Spleen (tissue), 11 donors: Measurements from ENCODE around the gene SLC16A2. TPM values are rescaled to one million over a fixed set of nuclear protein-coding genes. Genes with fewer than 3 reads are reported as not detected.

ENCODE experiments used
- DNase-seq: peaks from one replicate; pipeline ENCODE4 v3.0.0-alpha.2; 2020
- H3K27ac ChIP-seq, 8 donors: fragments of 200-600 bp; sonication (generic) in 7 of 8; 1 replicate in 4 of 8; 2 replicates in 4 of 8; pipeline versions ENCODE4 v1.5.0 to v1.8.0; 2016 to 2021; ENCODE audit warnings: inconsistent platforms in 4 of 8, mild to moderate bottlenecking in 4 of 8, moderate library complexity in 1 of 8
- H3K27me3 ChIP-seq, 7 donors: fragments of 200-600 bp; sonication (generic) in 6 of 7; replicated peaks in 1 of 7; 1 replicate in 4 of 7; 2 replicates in 3 of 7; pipeline versions ENCODE4 v1.5.0 to v1.8.0; 2016 to 2021; ENCODE audit warnings: inconsistent platforms in 3 of 7, mild to moderate bottlenecking in 1 of 7
- H3K36me3 ChIP-seq, 6 donors: fragments of 200-600 bp; sonication (generic) in 5 of 6; 1 replicate in 4 of 6; 2 replicates in 2 of 6; pipeline versions ENCODE4 v1.5.0 to v1.8.0; 2016 to 2021; ENCODE audit warnings: inconsistent platforms in 2 of 6
- H3K4me1 ChIP-seq, 6 donors: fragments of 200-600 bp; sonication (generic) in 5 of 6; 1 replicate in 3 of 6; 2 replicates in 3 of 6; pipeline versions ENCODE4 v1.5.0 to v1.8.0; 2016 to 2021; ENCODE audit warnings: inconsistent platforms in 3 of 6
- H3K4me3 ChIP-seq, 8 donors: fragments of 200-600 bp; sonication (generic) in 7 of 8; 1 replicate in 4 of 8; 2 replicates in 4 of 8; pipeline versions ENCODE4 v1.5.0 to v1.8.0; 2016 to 2021; ENCODE audit warnings: inconsistent platforms in 4 of 8, mild to moderate bottlenecking in 4 of 8, moderate library complexity in 2 of 8
- H3K9me3 ChIP-seq, 8 donors: fragments of 200-600 bp; sonication (generic) in 7 of 8; 1 replicate in 4 of 8; 2 replicates in 4 of 8; pipeline versions ENCODE4 v1.5.0 to v1.8.0; 2016 to 2021; ENCODE audit warnings: inconsistent platforms in 4 of 8
- POLR2A ChIP-seq, 3 donors: fragments of 450-650 bp; IDR thresholded peaks; one replicate each; pipeline ENCODE4 v1.5.1; 2017; ENCODE audit warnings: antibody characterized with exemption in 3 of 3, mild to moderate bottlenecking in 1 of 3
- POLR2AphosphoS5 ChIP-seq, 3 donors: sonication (generic); formaldehyde crosslinking; IDR thresholded peaks; one replicate each; pipeline ENCODE4 v1.5.1; 2017; ENCODE audit warnings: antibody characterized with exemption in 3 of 3
- WGBS, 5 donors: extraction: QIAGEN DNeasy Blood & Tissue Kit in 3 of 5; methylation state at CpG; one replicate each; pipeline versions ENCODE4 v1.1.5 to v1.1.7; 2013 to 2018; 5-methylcytosine and 5-hydroxymethylcytosine counted together
- intact Hi-C: fragments of 100-400 bp; cut with DNase I; formaldehyde crosslinking; loops from one replicate; pipeline ENCODE4 v1.15.0; 2023; ENCODE audit warnings: low total_unique reads
- polyA plus RNA-seq, 3 donors: library from polyadenylated mRNA; stranded (reverse); fragments of 200-250 nt; gene quantifications; one replicate each; pipeline ENCODE4 v1.2.1, GENCODE V29; 2013
- total RNA-seq, 7 donors: library from RNA; depleted of rRNA in 3 of 7; stranded (reverse); fragments of >200 nt in 3 of 7; fragmentation: NEBNext Ultra II Directional in 4 of 7; extraction: Animal tissue kit (Norgen Biotek cat#: 25700) in 4 of 7; gene quantifications; one replicate each; pipeline versions ENCODE4 v1.1.0 to v1.2.1, GENCODE V29; 2016 to 2021
- TF ChIP-seq, protein P1 (sequence below), 11 experiments: fragments of 200-600 bp in 7 of 11; fragments of 450-650 bp in 4 of 11; sonication (generic) in 4 of 11; IDR thresholded peaks in 8 of 11; conservative IDR thresholded peaks in 3 of 11; 1 replicate in 7 of 11; 2 replicates in 4 of 11; pipeline versions ENCODE4 v1.4.0 to v1.8.0; 2016 to 2021; ENCODE audit warnings: antibody characterized with exemption in 11 of 11, inconsistent platforms in 4 of 11, mild to moderate bottlenecking in 1 of 11
- donor health status: healthy with polysubstance abuse.
- donor health status: DM: no; HTN: no; CAD: no; lungs with moderate emphysema.
- donor health status: DM: no; HTN: no; CAD: no.
- donor health status: Bipolar disorder and iron deficiency.
- donor health status: healthy.
- donor health status: DM: no; HTN: no; CAD: no.
- donor health status: DM: yes; HTN: yes; CAD: no.

The SLC16A2 gene
- total and polyA plus RNA-seq, 10 donors: 0.41 to 4.4 (median 3.1) TPM

DNA sequence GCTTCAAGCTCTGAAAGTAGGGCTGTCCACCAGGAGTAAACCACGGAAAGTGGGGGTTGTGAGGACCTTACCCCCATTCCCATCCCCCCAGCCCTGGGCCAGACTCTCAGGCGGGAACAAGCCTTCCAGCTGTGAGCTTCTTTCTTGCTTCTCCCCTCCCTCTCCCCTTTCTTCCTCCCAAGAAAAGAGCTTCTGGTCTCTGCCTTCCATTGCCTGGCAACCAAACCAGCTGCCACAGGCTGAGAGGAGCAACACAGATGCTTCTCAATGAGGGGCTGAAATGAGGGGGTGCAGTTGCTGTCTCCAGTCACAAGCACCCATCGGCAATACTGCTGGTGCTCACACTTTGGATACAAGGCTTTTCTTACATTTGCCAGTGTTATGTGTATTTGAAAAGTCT lies 72.5 kb downstream of the SLC16A2 start:
- intact Hi-C loops: no loop called here
- TF ChIP-seq, protein P1, sequence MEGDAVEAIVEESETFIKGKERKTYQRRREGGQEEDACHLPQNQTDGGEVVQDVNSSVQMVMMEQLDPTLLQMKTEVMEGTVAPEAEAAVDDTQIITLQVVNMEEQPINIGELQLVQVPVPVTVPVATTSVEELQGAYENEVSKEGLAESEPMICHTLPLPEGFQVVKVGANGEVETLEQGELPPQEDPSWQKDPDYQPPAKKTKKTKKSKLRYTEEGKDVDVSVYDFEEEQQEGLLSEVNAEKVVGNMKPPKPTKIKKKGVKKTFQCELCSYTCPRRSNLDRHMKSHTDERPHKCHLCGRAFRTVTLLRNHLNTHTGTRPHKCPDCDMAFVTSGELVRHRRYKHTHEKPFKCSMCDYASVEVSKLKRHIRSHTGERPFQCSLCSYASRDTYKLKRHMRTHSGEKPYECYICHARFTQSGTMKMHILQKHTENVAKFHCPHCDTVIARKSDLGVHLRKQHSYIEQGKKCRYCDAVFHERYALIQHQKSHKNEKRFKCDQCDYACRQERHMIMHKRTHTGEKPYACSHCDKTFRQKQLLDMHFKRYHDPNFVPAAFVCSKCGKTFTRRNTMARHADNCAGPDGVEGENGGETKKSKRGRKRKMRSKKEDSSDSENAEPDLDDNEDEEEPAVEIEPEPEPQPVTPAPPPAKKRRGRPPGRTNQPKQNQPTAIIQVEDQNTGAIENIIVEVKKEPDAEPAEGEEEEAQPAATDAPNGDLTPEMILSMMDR (IDR thresholded peaks at IDR 0.05 in 8 of 11, conservative IDR thresholded peaks at IDR 0.05 in 3 of 11): no peak
- no peak for TF ChIP-seq POLR2A (IDR thresholded peaks at IDR 0.05)
- TF ChIP-seq POLR2AphosphoS5 (IDR thresholded peaks at IDR 0.05): no peak
- Histone ChIP-seq H3K4me3 (no peak overlapping the region), H3K4me1 (no peaks in the 10 kb centered on the region), H3K36me3 (no peaks in the 10 kb centered on the region), H3K27me3 (no peaks in the 10 kb centered on the region), H3K9me3 (no peaks in the 10 kb centered on the region), H3K27ac (no peak overlapping the region)
- 56 to 92% (median 82%) methylated on average over 1 to 3 of the region's 3 CpGs for WGBS, 5 donors
- no peak for DNase-seq

DNA sequence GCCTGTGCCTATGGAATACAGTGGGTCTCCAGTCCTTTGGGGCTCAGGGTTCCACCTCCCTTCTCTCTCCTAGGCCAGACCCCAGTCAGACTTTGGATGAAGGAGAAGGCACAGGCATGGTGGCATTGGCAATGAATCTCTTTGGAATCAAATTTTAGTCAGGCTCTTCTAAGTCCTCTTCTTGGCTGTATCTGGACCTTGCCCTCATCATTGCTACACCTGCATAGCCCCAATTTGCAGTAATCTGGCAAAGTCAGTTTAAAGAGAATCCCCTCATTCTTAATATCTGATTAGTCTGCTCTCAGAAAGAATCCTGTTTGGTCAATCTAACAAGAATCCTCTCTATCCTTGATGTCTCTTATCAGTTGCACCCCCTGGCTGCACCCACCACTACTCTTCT lies 77.6 kb downstream of the SLC16A2 start:
- no peak overlapping the region for H3K4me3 ChIP-seq
- no peaks in the 10 kb centered on the region for H3K4me1 ChIP-seq
- H3K36me3 ChIP-seq: no peaks in the 10 kb centered on the region
- no peak overlapping the region for H3K27ac ChIP-seq
- no peak for DNase-seq
- intact Hi-C loops: no loop called here
- no peaks in the 10 kb centered on the region for H3K9me3 ChIP-seq
- no peaks in the 10 kb centered on the region for H3K27me3 ChIP-seq
- TF ChIP-seq POLR2A (IDR thresholded peaks at IDR 0.05): no peak
- TF ChIP-seq, protein P1 (IDR thresholded peaks at IDR 0.05 in 8 of 11, conservative IDR thresholded peaks at IDR 0.05 in 3 of 11): no peak
- no peak for TF ChIP-seq POLR2AphosphoS5 (IDR thresholded peaks at IDR 0.05)

DNA sequence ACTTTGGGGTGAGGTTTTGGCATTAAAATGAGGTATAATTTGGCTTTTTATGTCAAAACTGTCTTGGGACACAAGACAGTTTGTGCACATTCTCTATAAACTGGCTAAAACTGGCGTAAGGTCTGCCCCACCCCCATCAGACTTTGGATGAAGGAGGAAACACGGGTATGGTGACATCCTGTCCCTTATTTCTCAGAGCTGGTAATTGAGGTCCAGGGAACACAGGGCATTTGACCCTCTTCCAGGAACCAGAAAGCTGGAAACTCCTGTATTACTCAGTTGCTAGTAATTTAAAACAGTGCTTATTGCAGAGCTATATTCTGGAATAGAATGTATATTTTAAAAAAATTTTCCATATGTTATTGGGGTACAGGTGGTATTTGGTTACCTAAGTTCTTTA lies 78.8 kb downstream of the SLC16A2 start:
- DNase-seq: no peak
- 42 to 73% (median 67%) methylated on average over 2 of the region's 2 CpGs for WGBS, 5 donors
- Histone ChIP-seq H3K36me3 (no peaks in the 10 kb centered on the region), H3K4me3 (no peak overlapping the region), H3K4me1 (no peaks in the 10 kb centered on the region), H3K27me3 (no peaks in the 10 kb centered on the region), H3K27ac (no peak overlapping the region), H3K9me3 (no peaks in the 10 kb centered on the region)
- intact Hi-C loops: no loop called here
- TF ChIP-seq, protein P1 (IDR thresholded peaks at IDR 0.05 in 8 of 11, conservative IDR thresholded peaks at IDR 0.05 in 3 of 11): no peak
- TF ChIP-seq POLR2AphosphoS5 (IDR thresholded peaks at IDR 0.05) (no peak), POLR2A (IDR thresholded peaks at IDR 0.05) (no peak)

DNA sequence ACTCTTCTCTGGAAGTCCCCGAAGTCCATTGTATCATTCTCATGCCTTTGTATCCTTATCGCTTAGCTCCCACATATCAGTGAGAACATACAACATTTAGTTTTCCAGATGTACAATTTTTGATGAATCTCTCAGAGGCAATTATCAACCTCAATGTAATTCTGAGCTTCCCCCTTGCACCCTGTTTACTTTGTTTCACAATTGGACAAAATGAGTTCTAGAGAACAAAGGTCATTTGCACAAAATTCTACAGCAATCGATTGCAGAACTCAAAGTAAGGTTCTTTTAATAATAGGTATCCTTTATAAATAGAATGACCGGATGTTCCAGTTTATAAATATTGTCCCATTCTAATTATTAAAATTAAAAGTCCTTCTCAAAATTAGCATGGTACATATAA lies 79.3 kb downstream of the SLC16A2 start:
- intact Hi-C loops: no loop called here
- Histone ChIP-seq H3K27me3 (no peaks in the 10 kb centered on the region), H3K9me3 (no peaks in the 10 kb centered on the region), H3K36me3 (no peaks in the 10 kb centered on the region), H3K4me1 (no peaks in the 10 kb centered on the region), H3K27ac (no peak overlapping the region), H3K4me3 (no peak overlapping the region)
- WGBS, 5 donors: 84 to 99% (median 91%) methylated on average over 4 of the region's 4 CpGs
- TF ChIP-seq POLR2A (IDR thresholded peaks at IDR 0.05): no peak
- TF ChIP-seq POLR2AphosphoS5 (IDR thresholded peaks at IDR 0.05): no peak
- TF ChIP-seq, protein P1 (IDR thresholded peaks at IDR 0.05 in 8 of 11, conservative IDR thresholded peaks at IDR 0.05 in 3 of 11): no peak
- DNase-seq: no peak
